Activated naive CD4-positive, alpha-beta T cell treated with anti-CD3 and anti-CD28 coated beads, Interleukin-2, amount 10 ng/mL, durations not matched to agents 5 hours and 36 hours (primary cell): Measurements from ENCODE around the gene FAM217B. TPM values are rescaled to one million over a fixed set of nuclear protein-coding genes. Genes with fewer than 3 reads are reported as not detected.

Source experiments
- total RNA-seq, 2 experiments: library from RNA; stranded (reverse); gene quantifications; one replicate each; pipeline ENCODE4 v1.2.3, GENCODE V29; 2021

Gene FAM217B
- 10 to 100 TPM; 29.7 to 32.1 TPM for total RNA-seq

GRCh38 chr20:59940129-59940955 is at the start of gene FAM217B, which contains the start of gene PPP1R3D:
Gene FAM217B (plus strand): TSS chr20:59940389. CDS start chr20:59943944, 3,555 bp downstream.
Gene PPP1R3D (minus strand): TSS chr20:59940305. CDS start chr20:59939931, 374 bp downstream.

GRCh38 chr20:59933296-59933848 is 6.8 kb upstream of the FAM217B start, which contains the start of gene SYCP2:
Gene SYCP2 (minus strand): TSS chr20:59933637. CDS start chr20:59922413, 11,224 bp downstream.

GRCh38 chr20:59958123-59958522 is 17.9 kb downstream of the FAM217B start, which contains the start of gene CDH26:
Gene CDH26 (plus strand): TSS chr20:59958423. CDS start chr20:59958727, 304 bp downstream.

Other genes with a start within 250 kb of the FAM217B start
- 1 to 10 TPM; 4.4 to 4.8 TPM for gene SYCP2, start 6.8 kb upstream of the FAM217B start, total RNA-seq
- 1 to 10 TPM; 7.7 to 8.1 TPM for gene PPP1R3D, start 84 bp upstream of the FAM217B start, total RNA-seq
- gene CDH26, start 18.0 kb downstream of the FAM217B start, total RNA-seq: 1 to 10 TPM in 1 of 2 experiments, under 1 TPM in 1; 0.58 to 1.0 TPM